CD4-positive, alpha-beta T cell treated with Interleukin-15 for 4 hours (primary cell): ENCODE results near the gene MRPS14.

Experiments used
- DNase-seq: peaks from one replicate; pipeline ENCODE4 v3.0.0-alpha.2; 2020; ENCODE audit warnings: low spot score

The MRPS14 gene

DNA sequence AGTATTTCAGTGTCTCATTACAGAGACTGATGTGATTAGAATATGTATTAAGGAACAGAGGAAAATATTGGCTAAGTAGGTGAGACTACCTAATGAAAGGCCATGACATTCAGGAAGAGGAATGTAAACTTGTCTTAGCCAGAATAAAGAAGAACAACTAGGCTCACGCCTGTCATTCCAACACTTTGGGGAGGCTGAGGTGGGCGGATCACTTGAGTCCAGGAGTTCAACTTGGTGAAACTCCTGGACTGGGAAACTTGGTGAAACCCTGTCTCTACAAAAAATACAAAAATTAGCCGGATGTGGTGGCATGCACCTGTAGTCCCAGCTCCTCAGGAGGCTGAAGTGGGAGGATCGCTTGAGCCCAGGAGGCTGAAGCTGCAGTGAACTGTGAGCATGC, 38.3 kb downstream of the MRPS14 start:
- no peak for DNase-seq

DNA sequence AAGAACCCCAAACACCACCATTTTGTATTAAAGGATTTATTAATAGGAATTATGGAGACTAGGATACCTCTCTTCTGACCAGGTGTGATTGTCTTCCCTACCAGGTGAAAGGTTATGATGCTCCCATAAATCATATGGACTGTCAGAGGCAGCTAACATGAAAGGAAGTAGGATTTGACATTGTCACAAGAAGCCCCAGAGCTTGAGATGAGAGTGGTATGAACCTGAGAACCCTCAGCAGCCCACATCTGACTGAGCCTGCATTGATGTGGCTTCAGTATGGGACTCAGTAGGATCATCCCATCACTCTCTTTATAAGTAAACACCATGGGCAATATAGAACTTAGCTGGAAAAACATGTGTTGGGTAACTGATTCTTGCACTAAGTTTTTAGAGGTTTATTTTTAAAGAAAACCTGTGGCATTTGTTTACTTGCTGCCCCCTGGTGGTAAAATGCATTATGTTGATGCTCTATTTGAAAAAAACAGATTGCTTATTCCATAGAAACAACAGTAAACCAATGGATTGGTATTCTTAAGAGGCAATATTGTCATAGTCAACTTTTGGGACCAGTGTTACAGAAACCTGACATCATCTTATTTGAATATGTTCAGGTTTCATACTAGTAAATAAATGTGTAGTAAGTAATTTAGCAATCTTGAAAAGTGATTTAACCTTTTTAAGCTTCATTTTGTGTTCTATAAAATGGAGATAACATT, 40.1 kb downstream of the MRPS14 start:
- peak; percentile 70 for DNase-seq

DNA sequence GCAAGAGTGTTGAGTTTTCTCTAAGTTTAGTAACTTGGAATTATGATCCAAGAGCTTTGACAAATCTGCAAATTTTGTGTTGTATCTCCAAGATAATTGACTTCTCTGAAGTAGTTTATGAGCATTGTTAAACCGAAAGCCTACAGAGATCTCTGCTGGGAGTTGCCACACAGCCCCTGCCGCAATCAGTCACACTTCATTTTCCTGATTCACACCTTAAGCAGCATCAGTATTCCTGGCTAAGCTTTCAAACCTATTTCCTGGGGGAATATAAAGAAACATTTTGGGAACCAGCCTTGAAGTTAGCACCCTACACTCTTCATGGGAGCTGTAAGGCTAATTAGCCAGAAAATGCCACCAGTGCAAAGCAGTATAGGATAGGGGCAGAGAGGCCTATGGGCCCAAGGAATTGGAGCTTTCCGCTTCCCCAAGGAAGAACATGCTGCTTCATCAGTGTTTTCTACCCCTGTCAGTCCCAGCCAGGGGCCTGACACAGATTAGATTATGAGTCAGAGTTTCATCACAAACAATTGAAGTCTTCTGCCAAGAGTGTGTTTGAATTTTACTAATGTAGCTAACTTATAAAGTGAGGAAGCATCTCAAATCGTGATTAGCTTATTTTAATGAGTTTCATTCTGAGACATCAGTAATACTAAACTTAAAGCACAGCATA, 46.7 kb downstream of the MRPS14 start:
- DNase-seq: no peak

DNA sequence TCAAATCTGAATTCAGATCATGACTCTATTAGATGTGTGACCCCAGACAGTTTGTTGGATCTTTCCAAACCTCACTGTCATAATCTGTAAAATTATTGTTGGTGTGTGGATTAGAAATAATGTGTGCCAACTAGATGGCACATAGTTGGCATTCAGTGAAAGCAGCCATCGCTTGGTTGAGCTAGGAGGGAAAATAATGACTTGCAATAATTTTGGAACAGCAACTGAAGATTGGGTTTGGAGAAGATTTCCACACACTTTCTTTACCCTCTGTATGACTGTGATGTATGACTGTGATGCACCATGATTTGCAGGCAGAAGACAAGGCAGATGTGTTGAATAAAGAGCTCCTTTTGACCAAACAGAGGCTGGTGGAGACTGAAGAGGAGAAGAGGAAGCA, 47.5 kb downstream of the MRPS14 start:
- DNase-seq: no peak

DNA sequence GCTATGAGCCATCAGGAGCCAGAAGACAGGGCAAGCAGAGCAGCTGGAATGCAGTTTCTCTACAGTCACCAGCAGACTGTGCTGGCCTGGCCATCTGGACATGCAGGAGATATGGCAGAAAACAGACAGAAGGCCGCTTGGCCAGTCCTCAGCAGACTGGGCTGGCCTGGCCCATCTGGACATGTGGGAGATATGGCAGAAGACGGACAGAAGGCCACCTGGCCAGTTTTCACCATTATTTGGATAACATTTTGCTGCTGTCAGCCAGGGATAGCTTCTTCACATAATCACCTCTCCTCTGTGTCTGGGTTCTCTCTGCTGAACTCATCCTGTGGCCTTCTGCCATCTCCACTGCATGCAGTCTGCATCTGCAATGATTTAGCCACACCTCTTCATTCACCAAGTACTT, 48.5 kb downstream of the MRPS14 start:
- DNase-seq: no peak

DNA sequence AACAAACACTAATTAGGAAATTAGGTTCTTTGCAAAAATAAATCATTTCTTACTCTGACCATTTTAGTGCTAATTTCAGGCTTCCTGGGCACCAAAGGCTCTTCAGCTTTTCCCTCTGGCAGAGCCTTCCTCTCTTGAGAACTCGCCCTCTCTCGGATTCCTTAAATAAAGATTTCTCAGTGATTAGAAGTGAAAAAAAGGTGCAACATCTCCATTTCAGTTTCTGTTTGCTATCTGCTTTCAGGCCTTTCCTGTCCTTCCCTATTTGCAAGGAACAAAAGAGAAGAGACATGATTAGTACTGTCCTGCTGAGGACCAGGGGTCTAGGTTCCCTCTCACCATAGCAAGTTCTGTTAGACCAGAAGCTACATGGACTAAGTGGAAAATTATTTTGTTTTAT, 51.3 kb downstream of the MRPS14 start:
- no peak for DNase-seq

DNA sequence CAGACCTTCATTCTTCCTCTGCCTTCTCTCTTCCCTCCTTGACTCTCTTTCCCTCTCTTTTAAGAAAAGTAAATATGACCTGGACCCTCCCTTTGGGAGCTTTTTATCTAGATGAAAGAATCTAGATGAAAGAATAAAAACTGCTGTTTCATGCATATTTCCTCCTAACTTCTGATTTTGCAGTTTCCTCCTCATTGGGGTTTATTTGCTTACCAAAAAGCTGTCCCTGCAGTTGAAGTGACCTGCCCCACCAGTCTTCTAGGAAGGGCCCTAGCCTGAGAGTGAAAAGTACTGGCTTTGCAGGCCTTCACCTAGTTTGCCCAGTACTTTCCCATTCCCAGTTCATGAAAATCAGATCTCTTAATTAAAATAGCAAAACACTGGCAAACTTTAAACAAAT, 51.8 kb downstream of the MRPS14 start:
- no peak for DNase-seq

DNA sequence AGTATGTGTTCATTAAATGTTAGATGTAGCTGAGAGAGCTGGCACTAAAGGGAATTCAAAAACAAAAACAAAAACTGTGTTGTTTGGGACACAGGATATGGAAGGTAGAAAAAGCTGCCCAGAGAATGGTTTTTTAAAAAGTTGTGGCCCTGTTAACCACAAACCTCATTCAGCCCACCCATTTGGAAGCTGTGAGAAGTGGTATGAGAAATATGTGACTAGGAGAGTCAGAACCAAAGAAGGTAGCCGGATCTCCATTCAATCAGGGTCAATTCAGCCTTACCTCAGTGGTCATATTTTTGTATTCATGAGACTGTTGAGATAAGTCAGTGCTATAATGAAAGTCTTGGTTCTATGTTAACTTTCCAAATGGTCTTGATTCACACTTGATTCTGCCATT, 53.2 kb downstream of the MRPS14 start:
- DNase-seq: no peak

DNA sequence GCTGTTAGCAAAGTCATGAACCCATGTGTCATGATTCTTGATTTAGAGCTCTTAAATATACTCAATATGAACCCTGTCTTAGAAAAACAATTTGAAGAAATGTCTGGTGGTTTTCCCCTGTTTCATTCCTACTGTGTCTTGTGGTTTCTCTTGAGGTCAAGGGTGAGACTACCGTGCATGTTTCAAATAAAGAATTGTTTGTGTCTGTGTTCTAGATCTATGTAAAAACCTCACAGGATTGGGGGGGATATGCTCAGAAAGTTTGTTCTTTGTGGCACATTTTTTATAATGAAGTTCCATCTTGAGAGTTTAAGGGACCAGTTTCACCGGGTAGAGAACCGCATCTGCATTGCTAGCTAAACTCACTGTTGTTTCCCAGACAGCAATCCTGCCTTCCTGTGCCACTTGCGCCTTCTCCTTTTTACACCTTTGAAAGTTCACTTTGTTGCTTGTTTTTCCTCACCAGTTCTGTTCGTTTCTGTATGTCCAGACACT, 54.4 kb downstream of the MRPS14 start:
- peak; percentile 80 for DNase-seq

DNA sequence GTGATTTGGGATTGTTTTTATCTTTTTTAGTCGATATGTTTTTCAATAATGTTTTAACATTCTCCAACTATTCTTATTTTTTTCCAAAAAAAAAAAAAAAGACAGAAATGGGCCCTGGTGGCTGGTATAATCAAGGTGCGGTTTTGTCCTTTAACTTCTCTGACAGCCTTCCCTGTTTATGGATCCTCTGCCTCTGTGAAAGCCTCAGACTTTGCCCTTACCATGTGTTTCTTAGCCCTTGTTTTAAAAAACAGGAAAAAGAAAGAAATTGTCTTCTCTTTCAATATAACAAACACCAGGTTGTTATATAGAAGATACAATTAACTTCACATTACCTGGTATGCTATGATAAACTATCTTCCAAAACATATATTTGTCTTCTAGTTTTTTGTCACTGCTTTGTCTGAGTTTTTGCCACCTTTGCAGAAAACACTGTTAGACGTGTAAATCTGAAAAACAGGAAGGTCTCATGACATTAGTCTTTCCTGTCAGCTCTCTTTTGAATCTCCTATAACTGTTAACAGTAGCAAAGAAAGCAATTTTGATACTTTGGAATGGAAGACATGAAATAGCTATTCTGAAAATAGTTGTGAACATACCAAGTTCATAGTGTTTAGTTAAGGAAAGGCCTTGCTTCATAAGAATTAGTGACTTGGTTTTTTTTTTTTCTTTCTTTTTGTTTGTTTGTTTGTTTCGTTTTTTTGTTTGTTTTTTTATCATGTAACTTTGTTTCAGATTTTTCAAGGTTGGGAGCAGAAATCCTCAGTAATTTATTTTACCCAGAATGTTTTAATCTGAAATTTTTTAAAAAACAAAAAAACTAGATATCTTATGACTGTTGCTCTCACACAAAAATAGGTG, 55.1 kb downstream of the MRPS14 start:
- peak; percentile 50 for DNase-seq

DNA sequence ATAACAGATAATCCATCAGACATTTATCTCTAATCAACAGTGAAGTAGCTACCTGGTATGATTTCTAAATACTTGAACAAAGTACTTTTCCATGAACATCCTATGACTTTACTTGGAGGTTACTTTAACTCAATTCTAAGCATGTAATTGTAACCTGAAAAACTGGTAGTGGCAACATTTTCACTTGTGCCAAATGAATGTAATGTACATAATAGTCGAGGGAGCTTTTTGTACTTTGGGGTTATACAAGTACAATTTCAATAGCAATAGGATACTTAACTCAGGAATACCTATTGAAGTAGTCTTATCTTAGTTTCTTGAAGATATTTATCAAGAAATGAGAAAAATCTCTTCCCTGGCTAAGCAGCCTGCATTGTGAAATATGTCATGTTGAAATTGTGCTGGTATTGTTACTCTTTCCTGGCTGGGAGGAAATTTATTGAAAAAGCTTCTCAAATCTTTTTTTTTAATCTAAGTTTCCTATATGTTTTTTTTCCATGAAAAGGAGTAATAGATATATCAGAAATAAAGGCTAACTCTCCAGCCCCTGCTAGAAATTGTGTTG, 57.1 kb downstream of the MRPS14 start:
- DNase-seq: no peak

DNA sequence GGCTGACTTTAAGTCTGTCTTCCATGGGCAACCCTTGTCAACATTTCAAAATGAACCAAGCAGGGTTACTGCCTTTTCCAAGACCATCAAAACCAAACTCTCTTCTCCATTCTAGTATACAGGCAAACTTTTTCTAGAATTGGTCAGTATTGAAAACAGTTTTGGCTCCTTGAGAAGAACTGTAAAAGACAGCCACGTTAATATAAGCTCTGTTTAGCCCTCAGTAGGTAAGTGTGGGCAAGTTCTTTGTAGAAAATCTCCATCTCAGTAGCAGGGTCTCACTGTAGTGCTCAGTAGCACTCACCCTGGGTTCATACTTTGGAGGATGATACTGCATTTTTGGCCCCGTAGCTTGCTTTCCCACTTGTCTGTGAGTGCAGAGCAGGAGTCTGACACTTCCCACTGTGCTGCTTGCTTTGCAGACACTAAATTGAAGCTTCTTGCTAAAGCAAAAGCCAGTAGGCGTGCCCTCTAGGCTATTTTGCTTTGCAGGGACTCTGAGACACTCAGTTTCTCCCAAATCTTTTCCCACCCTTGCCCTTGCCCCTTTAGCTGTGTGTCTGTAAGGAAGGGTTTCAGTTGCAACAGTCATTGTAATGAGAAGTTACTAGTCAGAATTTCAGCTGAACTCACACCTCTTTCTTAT, 57.7 kb downstream of the MRPS14 start:
- peak; percentile 55 for DNase-seq

DNA sequence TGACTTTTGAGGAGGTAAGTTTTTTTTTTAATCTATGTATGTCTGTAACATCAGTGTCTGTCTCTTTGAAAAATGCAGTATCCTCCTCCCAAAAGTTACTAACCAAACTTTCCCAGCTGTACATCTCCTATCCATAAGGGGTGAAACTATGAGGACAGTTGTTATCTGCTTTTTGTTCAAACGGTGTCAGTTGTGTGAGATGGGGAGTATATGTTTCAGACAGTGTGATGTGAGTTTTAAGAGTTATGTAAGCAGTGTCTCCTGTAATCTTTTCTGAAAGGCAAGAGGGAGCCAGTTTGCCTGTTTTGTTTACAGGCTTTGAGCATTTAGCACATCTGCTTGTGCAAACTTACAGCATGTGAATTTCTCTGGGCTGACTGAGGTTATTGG, 58.3 kb downstream of the MRPS14 start:
- DNase-seq: peak; percentile 46

DNA sequence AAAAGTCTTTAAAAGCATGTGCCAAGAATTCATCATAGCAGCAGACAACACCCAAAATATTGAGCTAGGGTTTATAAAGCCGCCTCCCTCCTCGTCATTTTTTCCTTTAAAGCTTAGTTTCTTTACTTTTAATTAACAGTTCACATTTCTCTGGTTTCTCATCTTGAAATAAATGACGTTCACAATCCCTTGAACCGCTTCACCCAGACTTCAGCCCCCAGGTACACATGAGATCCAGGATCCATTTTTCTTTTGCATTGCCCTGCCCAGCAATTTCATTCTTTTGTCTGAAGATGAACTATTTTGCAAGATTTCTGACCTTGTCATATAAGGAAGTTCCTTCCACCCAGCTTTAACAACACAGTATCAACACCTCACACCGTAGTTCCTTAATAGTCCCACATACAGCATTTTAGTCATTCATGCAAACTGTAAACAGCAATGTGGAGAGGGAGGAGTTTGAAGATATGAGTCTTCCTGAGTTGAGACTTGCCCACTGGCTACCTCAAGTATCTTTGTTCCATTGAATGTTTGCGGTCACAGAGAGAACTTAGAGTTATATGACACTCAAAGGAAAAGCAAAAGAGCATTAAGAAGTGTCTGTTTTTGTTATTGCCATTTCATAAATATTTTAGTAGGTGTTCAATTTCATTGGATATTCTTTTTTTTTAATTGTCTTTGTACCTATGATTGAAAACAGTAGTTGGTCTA, 58.8 kb downstream of the MRPS14 start:
- DNase-seq: peak; percentile 76

DNA sequence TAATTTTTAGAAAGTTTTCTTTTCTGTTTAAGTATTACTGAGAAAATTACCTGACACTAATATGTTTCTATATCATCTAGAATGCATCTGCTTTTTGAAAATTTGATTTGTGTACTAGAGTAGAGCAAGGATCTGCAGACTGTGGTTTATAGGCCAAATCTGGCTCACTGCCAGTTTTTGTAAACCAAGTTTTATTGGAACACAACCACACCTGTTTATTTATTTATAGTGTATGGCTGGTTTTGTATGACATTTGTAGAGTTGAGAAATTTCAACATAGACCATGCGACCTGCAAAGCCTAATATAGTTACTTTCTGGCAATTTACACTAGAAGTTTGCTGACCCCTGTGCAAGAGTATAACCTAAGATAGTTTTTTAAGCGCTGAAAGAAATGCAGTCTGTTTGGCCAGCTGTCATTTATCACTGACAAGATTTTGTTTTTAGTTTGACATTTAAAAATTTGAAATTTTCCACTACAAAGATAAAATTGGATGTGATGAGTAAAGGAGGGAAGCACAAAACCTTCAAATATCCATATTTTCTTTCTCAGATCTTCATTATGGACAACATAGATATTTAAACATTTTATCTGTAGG, 59.6 kb downstream of the MRPS14 start:
- no peak for DNase-seq
